Choroid plexus epithelial cell (primary cell): ENCODE measurements around the gene HNRNPUL2.
"Not testable (repeated sequence)": the region's sequence is repeated elsewhere in the genome, so short reads cannot be mapped to it uniquely, and the experiment has no call there.

Experiments used
- DNase-seq: peaks from one replicate; pipeline ENCODE4 v3.0.0-alpha.2; 2010; ENCODE audit warnings: low read depth
- H3K4me3 ChIP-seq: 2 replicates; pipeline ENCODE4 v1.5.1; 2011; ENCODE audit warnings: low read depth, mild to moderate bottlenecking, control low read depth, low read length, moderate library complexity
- CTCF ChIP-seq: conservative IDR thresholded peaks from 2 replicates; pipeline ENCODE4 v1.5.1; 2011; ENCODE audit warnings: low read depth, mild to moderate bottlenecking, control low read depth, inconsistent platforms, low read length, moderate library complexity

HNRNPUL2 gene

DNA sequence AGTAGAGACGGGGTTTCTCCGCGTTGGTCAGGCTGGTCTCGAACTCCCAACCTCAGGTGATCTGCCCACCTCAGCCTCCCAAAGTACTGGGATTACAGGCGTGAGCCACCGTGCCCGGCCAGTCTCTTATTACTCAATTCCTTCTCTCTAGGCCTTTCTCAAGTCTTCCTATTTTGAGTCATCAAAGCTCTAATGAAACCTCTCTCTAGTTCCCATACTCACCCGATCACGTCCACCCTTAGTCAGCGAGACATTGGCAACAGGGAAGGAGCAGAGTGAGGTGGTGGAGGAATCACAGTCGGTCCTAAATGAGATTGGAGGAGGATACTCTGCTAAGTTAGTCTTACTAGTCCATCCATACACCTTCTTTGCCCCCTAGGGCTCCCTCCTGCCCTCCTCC, 25.0 kb downstream of the HNRNPUL2 start:
- H3K4me3 ChIP-seq, result no peak overlapping the region
- TF ChIP-seq CTCF, result no peak
- DNase-seq, result no peak

DNA sequence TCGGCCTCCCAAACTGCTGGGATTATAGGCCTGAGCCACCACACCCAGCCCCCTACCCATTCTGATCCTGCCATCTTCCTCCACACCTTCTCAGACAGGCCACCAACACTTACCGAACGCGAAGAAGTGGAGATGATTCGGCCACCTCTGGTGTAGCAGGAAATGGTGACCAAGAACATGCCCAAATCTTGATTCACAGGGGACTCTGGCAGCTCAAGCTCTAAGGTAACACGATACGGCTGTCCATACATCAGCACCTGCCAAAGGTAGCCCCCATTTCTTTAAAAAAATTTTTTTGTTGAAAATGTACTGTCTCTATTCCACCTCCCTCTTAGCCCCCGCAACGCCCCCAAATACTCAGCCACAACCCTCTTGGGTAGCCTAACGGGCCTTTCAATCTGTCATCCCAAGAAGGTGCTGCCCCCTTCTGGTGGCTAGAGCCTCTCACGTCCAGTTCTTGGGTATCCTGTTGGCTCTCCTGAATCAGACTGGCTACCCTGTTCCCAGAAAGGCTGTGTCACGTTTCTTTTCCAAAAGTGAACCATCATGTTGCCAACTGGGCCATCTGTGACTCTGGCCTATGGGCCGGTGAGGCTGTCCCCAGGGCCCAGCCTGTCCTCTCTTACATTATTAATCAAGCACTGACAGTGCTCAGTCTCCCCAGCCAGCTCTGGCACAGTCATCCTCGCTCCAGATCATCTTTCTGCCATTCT, 32.6 kb downstream of the HNRNPUL2 start:
- H3K4me3 ChIP-seq, result no peak overlapping the region
- peak; percentile 89 for TF ChIP-seq CTCF
- peak; percentile 90 for DNase-seq

DNA sequence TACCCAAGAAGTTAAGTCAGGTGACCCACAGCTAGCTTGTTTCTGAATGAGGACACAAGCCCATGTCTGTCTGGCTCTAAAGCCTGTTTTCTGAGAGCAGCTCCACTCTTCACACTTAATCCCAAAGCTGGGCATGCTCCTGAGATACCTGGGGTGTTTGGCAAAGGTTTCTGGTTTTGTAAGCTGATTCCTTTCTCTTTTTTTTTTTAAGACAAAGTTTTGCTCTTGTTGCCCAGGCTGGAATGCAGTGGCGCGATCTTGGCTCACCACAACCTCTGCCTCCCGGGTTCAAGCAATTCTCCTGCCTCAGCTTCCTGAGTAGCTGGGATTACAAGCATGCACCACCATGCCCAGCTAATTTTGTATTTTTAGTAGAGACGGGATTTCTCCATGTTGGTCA, 33.6 kb downstream of the HNRNPUL2 start:
- not testable (repeated sequence) for H3K4me3 ChIP-seq, DNase-seq

GRCh38 chr11:62689421-62690183, 37.7 kb downstream of the HNRNPUL2 start, which contains the start of gene LRRN4CL:
Gene LRRN4CL, minus strand, starts transcription at chr11:62689530. Its CDS starts 1,022 bp downstream, at chr11:62688508.
- no peak within 1 kb of the TSS for H3K4me3 ChIP-seq
- DNase-seq, result peak; percentile 80

DNA sequence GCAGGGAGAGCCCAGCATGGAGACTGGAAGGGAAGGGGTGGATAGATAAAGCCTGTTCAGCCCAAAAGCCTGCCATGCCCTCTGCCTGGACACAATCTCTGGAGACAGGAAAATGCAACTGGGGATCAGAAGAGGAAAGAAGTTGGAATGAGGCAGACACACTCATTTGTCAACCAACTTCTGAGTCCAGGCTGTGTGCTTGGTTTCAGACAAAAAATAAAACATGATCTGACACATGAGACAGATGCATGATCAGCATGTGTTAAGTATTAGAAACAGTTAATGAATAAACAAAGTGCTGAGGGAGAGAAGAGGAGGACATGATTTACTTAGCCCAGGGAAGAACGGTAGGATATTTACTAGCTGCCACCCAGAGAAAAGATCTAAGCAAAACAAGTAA, 38.8 kb downstream of the HNRNPUL2 start:
- DNase-seq, result no peak
- peak overlapping the region; percentile 35 for H3K4me3 ChIP-seq
- TF ChIP-seq CTCF, result no peak

More at GRCh38 chr11:62689421-62690183, 37.7 kb downstream of the HNRNPUL2 start, which contains the start of gene LRRN4CL:
- peak; percentile 4 for TF ChIP-seq CTCF

- DNase-seq, result no peak
- peak overlapping the region; percentile 35 for H3K4me3 ChIP-seq
- TF ChIP-seq CTCF, result no peak
Measured at GRCh38 chr11:62687508-62688396, 39.5 kb downstream of the HNRNPUL2 start.

GRCh38 chr11:62682518-62682917, 44.7 kb downstream of the HNRNPUL2 start:
- H3K4me3 ChIP-seq, result no peak overlapping the region
- no peak for DNase-seq
- no peak for TF ChIP-seq CTCF
